ENCODE data around the gene CAMTA1. TPM values are rescaled to one million over a fixed set of nuclear protein-coding genes. Genes with fewer than 3 reads are reported as not detected.

The CAMTA1 gene
- polyA plus RNA-seq, 5 donors, result 41.0 to 56.5 (median 48.5) TPM

GRCh38 chr1:7629465-7630195 is 844.4 kb downstream of the CAMTA1 start:
- DNase-seq, result no peak

DNA sequence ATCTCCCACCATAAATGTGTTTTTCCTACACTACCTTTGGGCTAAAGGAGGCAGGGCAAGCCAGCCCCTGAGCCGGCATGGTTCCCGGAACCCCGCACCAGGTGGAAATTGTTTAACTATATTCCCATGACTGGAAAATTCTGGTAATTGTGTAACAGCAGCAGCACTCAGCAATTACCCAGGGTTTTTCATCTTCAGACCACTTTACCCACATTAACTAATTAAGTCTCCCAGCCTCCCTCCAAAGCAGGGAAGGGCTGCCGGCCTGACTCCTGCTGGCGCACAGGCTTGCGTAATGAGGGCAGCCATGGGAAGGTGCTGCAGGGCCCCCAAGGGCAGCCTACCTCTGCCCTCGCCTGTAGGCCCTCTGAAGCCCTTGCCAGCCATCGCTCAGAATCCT is 845.1 kb downstream of the CAMTA1 start:
- no peak for DNase-seq

- no peak for DNase-seq
Observed at GRCh38 chr1:7632176-7632575, 846.9 kb downstream of the CAMTA1 start.

GRCh38 chr1:7632681-7633080 is 847.4 kb downstream of the CAMTA1 start:
- no peak for DNase-seq

GRCh38 chr1:7633506-7634245 is 848.4 kb downstream of the CAMTA1 start:
- no peak for DNase-seq

GRCh38 chr1:7634546-7635240 is 849.4 kb downstream of the CAMTA1 start:
- no peak for DNase-seq

DNA sequence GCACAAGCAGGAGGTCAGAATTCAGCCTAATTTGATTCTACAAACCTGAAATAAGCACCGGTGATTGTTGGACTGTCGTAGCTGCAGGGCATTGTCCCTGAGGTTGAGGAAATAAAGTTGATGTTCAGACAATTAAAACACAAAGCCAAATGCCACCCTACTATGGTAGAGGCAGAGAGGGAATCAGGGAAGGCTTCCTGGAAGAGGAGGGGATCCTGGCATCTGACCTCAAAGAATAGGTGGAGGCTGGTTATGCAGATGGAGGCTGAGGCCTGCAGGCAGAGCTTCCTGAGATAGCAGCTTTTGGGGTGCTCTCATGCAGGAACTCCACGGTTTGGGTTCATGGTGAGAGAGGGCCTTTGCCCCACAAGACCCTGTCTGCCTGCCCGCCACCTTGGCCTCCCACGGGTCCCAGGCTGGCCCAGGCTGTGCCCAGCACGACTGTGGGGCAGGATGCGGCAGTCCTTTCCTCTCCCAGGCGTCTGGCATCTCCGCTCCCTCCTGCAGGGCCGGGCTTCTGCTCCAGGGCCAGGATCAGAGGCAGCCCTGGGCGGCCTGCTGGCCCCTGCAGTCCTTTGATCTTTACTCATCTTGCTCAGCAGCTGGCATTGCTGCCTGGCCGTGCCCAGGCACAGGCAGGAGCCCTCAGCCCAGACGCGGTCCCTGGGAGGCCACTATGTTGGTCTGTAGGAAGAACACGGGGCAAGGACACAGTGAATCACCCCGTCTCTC is 851.7 kb downstream of the CAMTA1 start:
- no peak for DNase-seq

GRCh38 chr1:7638078-7638477 is 852.8 kb downstream of the CAMTA1 start:
- no peak for DNase-seq

GRCh38 chr1:7639435-7640131 is 854.3 kb downstream of the CAMTA1 start:
- no peak for DNase-seq

DNA sequence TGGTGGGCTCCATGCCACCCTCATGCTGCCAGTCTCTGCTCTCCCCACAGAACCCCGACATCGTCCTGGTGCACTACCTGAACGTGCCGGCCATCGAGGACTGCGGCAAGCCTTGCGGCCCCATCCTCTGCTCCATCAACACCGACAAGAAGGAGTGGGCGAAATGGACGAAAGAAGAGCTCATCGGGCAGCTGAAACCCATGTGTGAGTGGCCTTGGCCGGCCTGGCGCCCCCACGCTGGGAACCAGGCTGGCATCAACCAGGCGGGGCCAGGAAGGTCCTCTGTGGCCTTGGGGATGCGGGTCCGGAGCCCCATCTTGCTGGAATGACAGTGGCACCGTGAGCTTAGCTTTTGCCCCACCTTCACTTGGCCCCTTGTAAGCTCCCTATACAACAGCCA is 855.1 kb downstream of the CAMTA1 start:
- no peak for DNase-seq

GRCh38 chr1:7640920-7641585 is 855.8 kb downstream of the CAMTA1 start:
- no peak for DNase-seq

DNA sequence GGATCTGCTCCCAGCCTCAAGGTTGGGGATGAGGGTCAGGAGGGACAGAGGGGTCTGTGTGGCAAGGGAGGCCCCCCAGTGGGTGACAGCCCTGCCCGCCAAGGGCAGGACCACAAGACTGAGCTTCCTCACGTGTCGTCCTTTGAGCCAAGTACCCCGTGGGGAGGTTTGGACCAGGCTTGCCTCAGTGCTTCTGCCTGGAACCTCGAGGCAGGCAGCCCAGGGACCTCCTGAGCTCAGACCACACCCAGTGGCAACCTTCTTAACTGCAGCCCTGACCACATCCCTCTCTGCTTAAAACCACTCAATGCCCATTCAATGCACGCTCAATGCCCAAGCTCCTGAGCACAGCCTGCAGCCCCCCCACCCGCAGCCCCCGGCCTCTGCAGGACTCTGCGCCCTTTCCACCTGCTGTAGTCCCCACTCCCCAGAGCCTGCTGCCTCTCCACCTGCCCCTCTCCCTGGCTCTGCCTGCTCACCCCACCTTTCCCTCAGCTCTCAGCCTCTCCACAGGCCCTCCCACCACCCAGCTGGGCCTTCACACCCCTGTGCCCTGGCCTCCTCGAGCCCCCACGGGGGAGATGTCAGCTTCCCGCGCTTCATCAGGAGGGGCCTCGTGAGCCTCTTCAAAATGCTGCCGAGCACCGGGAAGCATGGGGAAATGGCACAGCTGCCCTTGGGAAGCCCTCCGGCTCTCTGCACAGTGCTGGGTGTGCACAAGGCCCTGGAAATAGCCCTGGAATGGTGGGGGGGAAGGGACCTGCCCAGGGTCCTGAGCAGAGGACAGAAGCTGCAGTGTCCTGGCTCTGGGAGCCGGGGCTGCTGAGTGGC is 856.5 kb downstream of the CAMTA1 start:
- no peak for DNase-seq

- no peak for DNase-seq
Observed at GRCh38 chr1:7642418-7642704, 857.1 kb downstream of the CAMTA1 start.

GRCh38 chr1:7642781-7643529 is 857.7 kb downstream of the CAMTA1 start:
- no peak for DNase-seq

DNA sequence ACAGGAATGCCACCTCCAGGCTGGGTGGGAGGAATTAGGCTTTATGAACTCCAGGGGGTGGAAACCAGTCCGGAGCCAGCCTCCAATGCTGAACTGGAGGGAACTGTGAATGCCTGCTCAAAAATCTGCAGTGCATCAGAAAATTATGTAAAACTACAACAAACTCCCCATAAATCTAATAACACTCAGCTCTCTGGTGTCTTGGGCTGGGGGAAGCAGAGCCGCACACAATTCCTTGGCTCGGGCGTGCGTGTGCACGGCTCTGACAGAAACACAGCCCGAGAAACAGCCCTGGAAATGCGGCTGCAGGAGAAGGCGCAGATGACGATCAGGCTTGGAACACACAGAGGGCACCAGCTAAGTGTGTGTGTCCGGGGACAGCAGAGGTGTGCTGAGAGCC is 858.3 kb downstream of the CAMTA1 start:
- peak; percentile 89 to 93 for DNase-seq

- no peak for DNase-seq
Observed at GRCh38 chr1:7644086-7644485, 858.8 kb downstream of the CAMTA1 start.

DNA sequence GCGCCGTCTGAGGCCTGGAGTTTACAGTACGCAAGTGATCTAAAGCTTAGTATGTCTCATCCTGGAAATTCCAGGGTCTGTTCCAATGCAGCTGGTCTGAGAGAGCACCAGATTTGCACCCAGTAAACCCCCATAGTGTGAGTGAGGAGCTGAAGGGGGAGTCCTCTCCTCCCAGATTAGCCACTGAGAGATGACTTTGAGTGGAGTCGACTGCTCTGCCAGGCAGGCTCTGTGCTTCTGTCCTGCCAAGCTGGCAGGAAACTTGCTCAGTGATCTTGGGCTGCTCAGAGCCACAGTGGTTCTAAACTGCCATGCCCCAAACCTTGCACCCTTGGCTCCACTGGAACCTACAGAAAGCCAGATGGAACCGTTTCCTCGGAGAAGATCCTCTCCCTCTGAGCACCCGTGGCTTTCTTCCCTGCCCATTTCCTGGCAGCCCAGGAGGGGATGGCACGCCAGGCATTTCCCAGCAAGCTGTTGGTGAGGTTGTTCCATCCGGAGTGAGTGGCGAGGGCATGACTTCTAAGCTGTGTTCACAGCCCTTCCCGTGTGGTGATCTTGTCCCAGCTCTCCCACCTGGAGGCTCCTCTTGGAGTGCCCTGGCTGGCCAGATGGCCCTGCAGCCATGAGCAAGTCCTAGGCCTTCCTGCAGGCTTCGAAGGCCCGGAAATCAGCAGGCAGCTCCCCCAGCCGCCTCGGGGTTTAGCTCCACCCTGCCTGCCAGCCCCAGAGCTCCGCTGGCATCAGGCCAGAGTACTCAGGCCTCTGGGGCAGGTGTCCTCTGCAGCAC is 859.9 kb downstream of the CAMTA1 start:
- peak in 1 of 2 donors; percentile 35 for DNase-seq

DNA sequence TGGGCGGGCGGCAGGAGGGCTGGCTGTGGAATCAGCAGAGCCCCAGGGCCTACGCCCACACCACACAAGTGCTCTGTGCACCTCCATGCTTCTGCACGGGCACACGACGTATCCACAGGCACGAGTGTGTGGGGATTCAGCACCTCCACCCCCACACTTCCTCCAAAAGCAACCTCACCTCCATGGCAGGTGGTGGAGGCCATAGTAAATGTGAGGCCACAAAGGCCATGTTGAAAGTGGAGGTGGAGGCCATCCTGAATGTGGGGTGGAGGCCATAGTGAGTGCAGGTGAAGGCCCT is 860.4 kb downstream of the CAMTA1 start:
- no peak for DNase-seq

- DNase-seq, result no peak
Observed at GRCh38 chr1:7646164-7646563, 860.9 kb downstream of the CAMTA1 start.
